ENCODE data around the gene FN3KRP. TPM values are rescaled to one million over a fixed set of nuclear protein-coding genes. Genes with fewer than 3 reads are reported as not detected.
A peak's percentile ranks its signal among the peaks of the same experiment; 100 is the strongest.

FN3KRP gene
- total and polyA plus RNA-seq, 2 of the 13 experiments (the other 11 are each of a cell fraction or from before 2014, with no cell fraction given) = 22.4 to 28.2 TPM

DNA sequence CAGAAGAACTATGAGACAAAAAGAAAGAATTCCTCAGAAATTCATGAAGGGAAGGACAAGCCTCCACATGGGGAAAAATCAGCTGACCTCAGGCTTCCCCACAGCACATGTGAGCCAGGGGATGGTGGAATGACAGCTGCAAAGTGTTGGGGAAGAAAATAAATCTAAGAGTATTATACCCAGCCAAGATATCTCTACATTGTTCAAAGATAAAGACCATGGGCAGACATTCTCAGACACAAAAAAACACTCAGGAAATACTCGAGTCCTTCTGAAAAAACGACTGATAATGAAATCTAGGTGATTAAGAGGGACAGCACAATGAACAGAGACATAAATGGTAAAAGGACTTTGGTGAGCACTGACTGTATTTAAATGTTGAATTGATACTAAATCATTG lies 21.9 kb upstream of the FN3KRP start:
- H2AFZ ChIP-seq (ENCODE audit: low read length) = no peak overlapping the region
- no peaks in the 10 kb centered on the region for H3K79me2 ChIP-seq (ENCODE audit: insufficient read depth, low read length)
- no peaks in the 10 kb centered on the region for H3K36me3 ChIP-seq (replicated peaks in 1 of 2; ENCODE audit: control insufficient read depth in 1 of 2, insufficient read depth in 2 of 2, low read length in 2 of 2)
- H3K4me1 ChIP-seq (ENCODE audit: insufficient read depth, low read length) = peaks cover 21% of the 10 kb centered on the region
- peaks cover 15% of the 10 kb centered on the region for H3K9me3 ChIP-seq (ENCODE audit: low read length)
- 15% methylated on average over 2 of the region's 2 CpGs for WGBS (ENCODE audit: low lambda C conversion rate)
- H3K9ac ChIP-seq (ENCODE audit: insufficient read depth, low read depth, low read length) = no peak overlapping the region
- in situ Hi-C loops (cut with HindIII; ENCODE audit: extremely low pct_ligation_motif_present, low pct_unique_long_range_greater_than_20kb) (no loop called here), intact Hi-C loops (cut with micrococcal nuclease; ENCODE audit: unreplicated experiment) (no loop called here)
- no peaks in the 10 kb centered on the region for H4K20me1 ChIP-seq (ENCODE audit: insufficient read depth, low read length)
- TF ChIP-seq ZFP1 (CRISPR knock-in tag; IDR thresholded peaks at IDR 0.05) = peak; percentile 99
- TF ChIP-seq, protein P1, sequence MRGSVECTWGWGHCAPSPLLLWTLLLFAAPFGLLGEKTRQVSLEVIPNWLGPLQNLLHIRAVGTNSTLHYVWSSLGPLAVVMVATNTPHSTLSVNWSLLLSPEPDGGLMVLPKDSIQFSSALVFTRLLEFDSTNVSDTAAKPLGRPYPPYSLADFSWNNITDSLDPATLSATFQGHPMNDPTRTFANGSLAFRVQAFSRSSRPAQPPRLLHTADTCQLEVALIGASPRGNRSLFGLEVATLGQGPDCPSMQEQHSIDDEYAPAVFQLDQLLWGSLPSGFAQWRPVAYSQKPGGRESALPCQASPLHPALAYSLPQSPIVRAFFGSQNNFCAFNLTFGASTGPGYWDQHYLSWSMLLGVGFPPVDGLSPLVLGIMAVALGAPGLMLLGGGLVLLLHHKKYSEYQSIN (CRISPR knock-in tag; IDR thresholded peaks at IDR 0.05; ENCODE audit: borderline replicate concordance) = no peak
- ChIA-PET POLR2A (no interaction called here), CTCF (ENCODE audit: low intra/inter-chr PET ratio, low total read pairs) (no interaction called here)
- H3K4me2 ChIP-seq (ENCODE audit: low read depth, low read length) = no peak overlapping the region
- H3K27me3 ChIP-seq (ENCODE audit: control insufficient read depth in 1 of 2, insufficient read depth in 2 of 2, low read length in 2 of 2) = peaks cover 0 to 3% of the 10 kb centered on the region in 2 experiments; a peak in 1 of 5 replicates
- BruUV-seq (replicated peaks) = TSS peak; percentile 43
- no peak overlapping the region for H3K4me3 ChIP-seq (replicated peaks in 1 of 3; ENCODE audit: insufficient read depth in 1 of 3, low read depth in 2 of 3, low read length in 3 of 3)
- FAIRE-seq (peak; percentile 32), ATAC-seq (no peak), DNase-seq (ENCODE audit: low spot score) (no peak)
- no peak overlapping the region for H3K27ac ChIP-seq (ENCODE audit: extremely low read length, insufficient read depth, low read length)

DNA sequence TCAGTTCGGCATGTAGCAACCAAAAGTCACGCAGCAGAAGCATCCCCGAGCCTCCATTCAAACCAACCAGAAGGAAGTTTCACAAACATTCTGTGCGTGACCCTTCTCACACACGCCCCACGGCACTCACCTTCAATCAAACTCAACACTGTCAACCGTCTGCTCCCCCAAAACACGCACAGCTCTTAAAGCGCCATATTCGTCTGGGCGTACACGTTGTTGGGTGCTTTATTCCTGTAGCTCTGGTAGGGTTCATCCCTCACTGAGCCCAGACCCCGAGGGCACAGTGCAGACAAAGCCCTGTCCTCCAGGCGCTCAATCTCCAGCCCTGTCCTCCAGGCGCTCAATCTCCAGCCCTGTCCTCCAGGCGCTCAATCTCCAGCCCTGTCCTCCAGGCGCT lies 20.2 kb upstream of the FN3KRP start:
- no peak for ATAC-seq
- H3K9ac ChIP-seq (ENCODE audit: insufficient read depth, low read depth, low read length) = no peak overlapping the region
- H4K20me1 ChIP-seq (ENCODE audit: insufficient read depth, low read length) = no peaks in the 10 kb centered on the region
- intact Hi-C loops (cut with micrococcal nuclease; ENCODE audit: unreplicated experiment) (no loop called here), in situ Hi-C loops (cut with HindIII; ENCODE audit: extremely low pct_ligation_motif_present, low pct_unique_long_range_greater_than_20kb) (no loop called here)
- no peak for DNase-seq (ENCODE audit: low spot score)
- TF ChIP-seq, protein P2, sequence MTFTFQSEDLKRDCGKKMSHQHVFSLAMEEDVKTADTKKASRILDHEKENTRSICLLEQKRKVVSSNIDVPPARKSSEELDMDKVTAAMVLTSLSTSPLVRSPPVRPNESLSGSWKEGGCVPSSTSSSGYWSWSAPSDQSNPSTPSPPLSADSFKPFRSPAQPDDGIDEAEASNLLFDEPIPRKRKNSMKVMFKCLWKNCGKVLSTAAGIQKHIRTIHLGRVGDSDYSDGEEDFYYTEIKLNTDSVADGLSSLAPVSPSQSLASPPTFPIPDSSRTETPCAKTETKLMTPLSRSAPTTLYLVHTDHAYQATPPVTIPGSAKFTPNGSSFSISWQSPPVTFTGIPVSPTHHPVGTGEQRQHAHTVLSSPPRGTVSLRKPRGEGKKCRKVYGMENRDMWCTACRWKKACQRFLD (CRISPR knock-in tag; IDR thresholded peaks at IDR 0.05; ENCODE audit: borderline replicate concordance) = no peak
- no peak for TF ChIP-seq ZNF841 (CRISPR knock-in tag; IDR thresholded peaks at IDR 0.05; ENCODE audit: borderline replicate concordance)
- no peak for TF ChIP-seq ZNF484 (CRISPR knock-in tag; IDR thresholded peaks at IDR 0.05; ENCODE audit: borderline replicate concordance, low read depth)
- no peak for TF ChIP-seq KLF16 (CRISPR knock-in tag; IDR thresholded peaks at IDR 0.05)
- no peak for TF ChIP-seq ZNF775 (CRISPR knock-in tag; IDR thresholded peaks at IDR 0.05; ENCODE audit: borderline replicate concordance)
- 0 out of 2 replicates have a peak, but pooled peaks have one; percentile 12 for TF ChIP-seq ZBTB38 (CRISPR knock-in tag; IDR thresholded peaks at IDR 0.05)
- TF ChIP-seq NFRKB (IDR thresholded peaks at IDR 0.05) = no peak
- TF ChIP-seq ZNF737 (CRISPR knock-in tag; IDR thresholded peaks at IDR 0.05; ENCODE audit: borderline replicate concordance) = 0 out of 2 replicates have a peak, but pooled peaks have one; percentile 40
- 91% methylated on average over 17 of the region's 17 CpGs for WGBS (ENCODE audit: low lambda C conversion rate)
- no peak overlapping the region for H3K4me2 ChIP-seq (ENCODE audit: low read depth, low read length)
- H3K27ac ChIP-seq (ENCODE audit: extremely low read length, insufficient read depth, low read length) = no peak overlapping the region
- H3K4me1 ChIP-seq (ENCODE audit: insufficient read depth, low read length) = peaks cover 36% of the 10 kb centered on the region
- ChIA-PET CTCF (ENCODE audit: low intra/inter-chr PET ratio, low total read pairs) (no interaction called here), POLR2A (interaction anchor here (1.1 kb wide), 1 partner anchor 8 kb away, joined by 3 read pairs; no protein-coding TSS in a partner anchor)
- H3K27me3 ChIP-seq (ENCODE audit: control insufficient read depth in 1 of 2, insufficient read depth in 2 of 2, low read length in 2 of 2) = peaks cover 0 to 3% of the 10 kb centered on the region in 2 experiments; a peak in 1 of 5 replicates
- FAIRE-seq = no peak
- BruUV-seq (replicated peaks) = no TSS peak
- no peak overlapping the region for H2AFZ ChIP-seq (ENCODE audit: low read length)
- H3K79me2 ChIP-seq (ENCODE audit: insufficient read depth, low read length) = no peaks in the 10 kb centered on the region
- no peak overlapping the region for H3K4me3 ChIP-seq (replicated peaks in 1 of 3; ENCODE audit: insufficient read depth in 1 of 3, low read depth in 2 of 3, low read length in 3 of 3)
- H3K9me3 ChIP-seq (ENCODE audit: low read length) = peaks cover 15% of the 10 kb centered on the region
- H3K36me3 ChIP-seq (replicated peaks in 1 of 2; ENCODE audit: control insufficient read depth in 1 of 2, insufficient read depth in 2 of 2, low read length in 2 of 2) = no peaks in the 10 kb centered on the region
